Effector memory CD4-positive, alpha-beta T cell (primary cell): Measurements from ENCODE around the gene TRMU.

ENCODE experiments used
- DNase-seq, 3 donors: peaks; one replicate each; pipeline ENCODE4 v3.0.0-alpha.2; 2020
- H3K27ac ChIP-seq: 2 replicates; pipeline ENCODE4 v1.7.0; 2013; ENCODE audit warnings: mild to moderate bottlenecking, low read length, moderate library complexity; ENCODE audit not compliant: insufficient read depth, poor library complexity, severe bottlenecking
- H3K27me3 ChIP-seq: replicated peaks from 2 replicates; pipeline ENCODE4 v1.7.0; 2013; ENCODE audit warnings: mild to moderate bottlenecking, low read length; ENCODE audit not compliant: insufficient read depth, control insufficient read depth, poor library complexity, severe bottlenecking
- H3K36me3 ChIP-seq: 2 replicates; pipeline ENCODE4 v1.7.0; 2013; ENCODE audit warnings: mild to moderate bottlenecking, low read length, moderate library complexity; ENCODE audit not compliant: control insufficient read depth, insufficient read depth
- H3K4me1 ChIP-seq: 2 replicates; pipeline ENCODE4 v1.7.0; 2013; ENCODE audit warnings: low read length, mild to moderate bottlenecking; ENCODE audit not compliant: control insufficient read depth, insufficient read depth, poor library complexity, severe bottlenecking
- H3K4me3 ChIP-seq: 2 replicates; pipeline ENCODE4 v1.7.0; 2013; ENCODE audit warnings: low read length, low read depth, mild to moderate bottlenecking; ENCODE audit not compliant: insufficient read depth, poor library complexity, severe bottlenecking
- H3K9me3 ChIP-seq: 2 replicates; pipeline ENCODE4 v1.7.0; 2013; ENCODE audit warnings: mild to moderate bottlenecking, low read length, moderate library complexity; ENCODE audit not compliant: control insufficient read depth

TRMU gene

GRCh38 chr22:46350121-46350520 lies 14.6 kb downstream of the TRMU start:
- peaks cover 83% of the 10 kb centered on the region for H3K36me3 ChIP-seq
- H3K9me3 ChIP-seq = no peaks in the 10 kb centered on the region
- no peak overlapping the region for H3K27ac ChIP-seq
- no peak overlapping the region for H3K4me3 ChIP-seq
- H3K27me3 ChIP-seq = no peaks in the 10 kb centered on the region
- DNase-seq = no peak
- H3K4me1 ChIP-seq = no peaks in the 10 kb centered on the region

DNA sequence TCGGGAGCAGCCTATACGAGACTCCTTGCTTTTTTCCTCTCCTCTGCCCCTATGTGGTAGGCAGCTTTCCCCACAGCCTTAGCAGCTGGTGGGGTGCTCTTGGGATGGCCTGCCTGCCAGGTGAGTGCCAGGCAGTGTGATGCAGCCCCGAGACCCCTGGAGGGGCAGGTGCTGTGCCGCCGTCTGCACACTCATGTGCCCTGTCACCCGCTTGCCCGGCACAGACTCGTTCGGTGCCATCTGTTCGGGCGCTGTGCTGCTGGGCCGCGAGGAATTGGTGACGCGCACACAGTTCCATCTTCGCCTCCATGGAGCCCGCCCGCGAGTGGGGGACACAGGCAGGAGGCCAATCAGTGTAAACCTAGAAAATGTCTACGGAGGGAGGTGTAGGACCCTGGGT lies 15.1 kb downstream of the TRMU start:
- Histone ChIP-seq H3K27me3 (no peaks in the 10 kb centered on the region), H3K36me3 (peaks cover 82% of the 10 kb centered on the region), H3K9me3 (no peaks in the 10 kb centered on the region), H3K4me3 (no peak overlapping the region), H3K27ac (no peak overlapping the region), H3K4me1 (no peaks in the 10 kb centered on the region)
- DNase-seq = no peak

DNA sequence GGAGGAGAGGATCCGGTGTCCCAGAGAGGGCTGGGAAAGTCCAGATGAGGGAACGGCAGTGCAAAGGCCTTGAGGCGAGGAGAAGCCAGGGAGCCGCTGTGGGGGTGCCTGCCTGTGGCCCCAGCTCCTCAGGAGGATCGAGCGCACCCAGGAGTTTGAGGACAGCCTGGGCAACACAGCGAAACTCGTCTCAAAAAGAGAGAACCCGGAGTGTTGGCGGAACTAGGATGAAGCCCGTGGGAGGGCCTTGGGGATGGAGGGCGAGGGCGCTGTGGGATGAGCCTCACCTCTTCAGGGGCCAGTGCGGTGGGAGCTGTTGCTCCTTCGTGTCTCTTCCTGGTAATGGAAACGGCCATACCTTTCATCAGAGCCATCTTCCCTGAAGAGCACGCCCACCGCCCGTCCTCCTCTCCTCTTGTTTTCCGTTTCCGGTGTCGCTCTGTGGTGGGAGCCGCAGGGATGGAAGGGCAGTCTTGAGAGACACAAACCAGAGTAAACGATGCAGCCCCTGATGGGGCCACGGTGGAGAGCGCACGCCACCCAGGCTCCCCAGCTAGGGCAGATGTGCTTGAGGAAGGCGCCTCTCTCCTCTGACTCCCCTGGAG lies 15.7 kb downstream of the TRMU start:
- Histone ChIP-seq H3K36me3 (peaks cover 83% of the 10 kb centered on the region), H3K4me1 (no peaks in the 10 kb centered on the region), H3K9me3 (no peaks in the 10 kb centered on the region), H3K27ac (no peak overlapping the region), H3K4me3 (no peak overlapping the region), H3K27me3 (no peaks in the 10 kb centered on the region)
- DNase-seq = no peak

- no peaks in the 10 kb centered on the region for H3K27me3 ChIP-seq
- no peak overlapping the region for H3K27ac ChIP-seq
- H3K9me3 ChIP-seq = no peaks in the 10 kb centered on the region
- H3K4me1 ChIP-seq = no peaks in the 10 kb centered on the region
- DNase-seq = no peak
- H3K36me3 ChIP-seq = peaks cover 81% of the 10 kb centered on the region
- no peak overlapping the region for H3K4me3 ChIP-seq
Measured at GRCh38 chr22:46351767-46352166, 16.3 kb downstream of the TRMU start.

DNA sequence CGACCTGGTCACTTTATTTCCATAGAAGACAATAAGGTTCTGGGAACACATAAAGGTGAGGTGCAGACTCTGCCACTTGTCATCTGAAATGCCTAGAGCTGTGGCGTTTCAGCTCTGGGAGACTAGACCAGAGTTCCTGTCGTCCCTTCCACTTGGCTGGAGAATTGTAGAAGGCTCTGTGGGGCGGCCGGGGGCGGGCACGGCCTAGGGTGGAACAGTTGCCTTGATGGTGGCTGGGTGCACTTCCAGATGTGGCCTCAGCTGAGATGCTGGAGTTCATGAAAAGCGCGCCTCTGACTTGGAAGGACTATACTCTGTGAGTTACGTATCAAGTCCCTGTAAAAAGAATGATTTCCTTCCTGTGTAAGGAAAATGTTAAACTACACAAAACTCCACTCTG lies 16.8 kb downstream of the TRMU start:
- Histone ChIP-seq H3K27ac (no peak overlapping the region), H3K4me3 (no peak overlapping the region), H3K27me3 (no peaks in the 10 kb centered on the region), H3K36me3 (peaks cover 84% of the 10 kb centered on the region), H3K9me3 (no peaks in the 10 kb centered on the region), H3K4me1 (no peaks in the 10 kb centered on the region)
- no peak for DNase-seq

GRCh38 chr22:46352691-46353386 lies 17.3 kb downstream of the TRMU start:
- H3K4me3 ChIP-seq = no peak overlapping the region
- H3K27me3 ChIP-seq = no peaks in the 10 kb centered on the region
- H3K36me3 ChIP-seq = peaks cover 86% of the 10 kb centered on the region
- H3K4me1 ChIP-seq = no peaks in the 10 kb centered on the region
- no peak overlapping the region for H3K27ac ChIP-seq
- no peaks in the 10 kb centered on the region for H3K9me3 ChIP-seq
- no peak for DNase-seq

DNA sequence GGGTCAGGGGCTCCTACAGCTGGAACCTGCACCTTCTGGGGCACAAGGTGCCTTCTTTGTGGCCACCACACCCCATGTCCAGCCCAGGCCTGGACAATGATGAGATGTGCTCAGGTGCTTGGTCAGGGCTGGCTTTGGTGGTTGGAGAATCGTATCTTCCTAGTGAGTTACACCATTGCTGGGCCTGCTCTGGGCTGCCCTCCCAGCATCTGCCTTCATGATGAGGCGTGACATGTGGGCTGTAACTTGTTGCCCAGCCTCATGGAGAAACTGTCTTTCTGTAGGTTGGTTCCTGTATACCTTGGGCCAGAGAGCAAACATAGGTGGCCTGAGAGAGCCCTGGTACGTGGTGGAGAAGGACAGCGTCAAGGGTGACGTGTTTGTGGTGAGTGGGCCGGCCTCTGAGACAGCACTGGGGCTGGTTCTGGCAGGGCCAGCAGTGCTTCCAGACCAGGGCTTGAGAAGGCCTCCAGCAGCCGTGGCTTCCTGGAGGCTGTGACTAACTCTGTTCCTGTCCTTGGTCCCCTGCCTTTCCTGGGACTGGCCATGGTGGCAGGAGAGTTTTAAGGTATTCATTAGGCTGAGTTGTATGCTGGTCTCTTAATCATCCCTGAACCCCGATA lies 18.1 kb downstream of the TRMU start:
- no peak for DNase-seq
- H3K27ac ChIP-seq = no peak overlapping the region
- peaks cover 78% of the 10 kb centered on the region for H3K36me3 ChIP-seq

GRCh38 chr22:46354176-46354992 lies 18.9 kb downstream of the TRMU start:
- DNase-seq = no peak
- H3K27me3 ChIP-seq = no peaks in the 10 kb centered on the region
- no peak overlapping the region for H3K4me3 ChIP-seq
- peaks cover 72% of the 10 kb centered on the region for H3K36me3 ChIP-seq
- no peak overlapping the region for H3K27ac ChIP-seq
- H3K9me3 ChIP-seq = no peaks in the 10 kb centered on the region
- H3K4me1 ChIP-seq = no peaks in the 10 kb centered on the region

More for the DNA sequence above, 18.1 kb downstream of the TRMU start:
- Histone ChIP-seq H3K9me3 (no peaks in the 10 kb centered on the region), H3K4me1 (no peaks in the 10 kb centered on the region), H3K4me3 (no peak overlapping the region), H3K27me3 (no peaks in the 10 kb centered on the region)

DNA sequence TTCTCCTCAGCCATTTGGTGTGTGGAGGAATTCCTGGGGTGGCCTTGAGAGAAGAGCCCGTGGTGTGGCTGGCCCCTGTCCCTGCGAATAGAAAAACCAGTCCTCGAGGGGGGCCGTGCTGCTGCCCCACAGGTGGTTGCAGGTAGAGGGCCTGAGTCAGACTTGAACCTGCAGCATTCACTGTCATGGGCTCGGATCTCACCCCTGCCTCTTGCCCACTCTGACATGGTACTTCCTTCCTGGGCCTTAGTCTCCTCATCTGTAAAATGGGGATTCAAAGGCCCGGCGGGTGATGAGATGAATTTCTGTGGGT lies 19.4 kb downstream of the TRMU start:
- H3K4me3 ChIP-seq = no peak overlapping the region
- no peaks in the 10 kb centered on the region for H3K4me1 ChIP-seq
- H3K9me3 ChIP-seq = no peaks in the 10 kb centered on the region
- H3K27ac ChIP-seq = no peak overlapping the region
- H3K36me3 ChIP-seq = peaks cover 67% of the 10 kb centered on the region
- no peak for DNase-seq
- H3K27me3 ChIP-seq = no peaks in the 10 kb centered on the region
